ENCODE measurements around the gene CNTROB. TPM values are rescaled to one million over a fixed set of nuclear protein-coding genes. Genes with fewer than 3 reads are reported as not detected.

Gene CNTROB
- total RNA-seq, 1 donor from 2014 or later, result 25.3 TPM

- no peak for DNase-seq (ENCODE audit: low spot score in 2 of 2)
- no peak for FAIRE-seq
These were observed 28.6 kb upstream of the CNTROB start for GRCh38 chr17:7903154-7904103.

- FAIRE-seq (no peak), DNase-seq (ENCODE audit: low spot score in 2 of 2) (no peak)
These were observed 22.9 kb upstream of the CNTROB start for GRCh38 chr17:7909089-7909488.

- FAIRE-seq, result no peak
- no peak for DNase-seq (ENCODE audit: low spot score in 2 of 2)
These were observed 21.7 kb upstream of the CNTROB start for GRCh38 chr17:7910281-7910680.

- DNase-seq (ENCODE audit: low spot score in 2 of 2) (no peak), FAIRE-seq (no peak)
These were observed 21.3 kb upstream of the CNTROB start for GRCh38 chr17:7910711-7911110.

- no peak for DNase-seq (ENCODE audit: low spot score in 2 of 2)
- FAIRE-seq, result no peak
These were observed 20.9 kb upstream of the CNTROB start for GRCh38 chr17:7911116-7911515.

- no peak for FAIRE-seq
- DNase-seq (ENCODE audit: low spot score in 2 of 2), result peak; percentile 67 to 71
These were observed 19.0 kb upstream of the CNTROB start for GRCh38 chr17:7912927-7913524.

- no peak for DNase-seq (ENCODE audit: low spot score in 2 of 2)
- FAIRE-seq, result no peak
These were observed 16.8 kb upstream of the CNTROB start for GRCh38 chr17:7915179-7915610.

GRCh38 chr17:7915611-7916384, 16.2 kb upstream of the CNTROB start, which contains the start of gene RNF227:
TSS of gene RNF227 (minus strand) at chr17:7916289. CDS start at chr17:7916195, 94 bp downstream.
- FAIRE-seq, result no peak
- peak; percentile 78 to 90 for DNase-seq (ENCODE audit: low spot score in 2 of 2)

- no peak for FAIRE-seq
- DNase-seq (ENCODE audit: low spot score in 2 of 2), result no peak
These were observed 15.7 kb upstream of the CNTROB start for GRCh38 chr17:7916385-7916682.

GRCh38 chr17:7916808-7917207, 15.2 kb upstream of the CNTROB start:
- DNase-seq (ENCODE audit: low spot score in 2 of 2) (no peak), FAIRE-seq (no peak)

- FAIRE-seq (no peak), DNase-seq (ENCODE audit: low spot score in 2 of 2) (peak in 1 of 2 donors; percentile 20)
These were observed 9.6 kb upstream of the CNTROB start for GRCh38 chr17:7922269-7922844.

GRCh38 chr17:7922845-7923628, 9.0 kb upstream of the CNTROB start:
- DNase-seq (ENCODE audit: low spot score in 2 of 2) (peak; percentile 73 to 83), FAIRE-seq (no peak)

- FAIRE-seq (no peak), DNase-seq (ENCODE audit: low spot score in 2 of 2) (no peak)
These were observed 4.4 kb upstream of the CNTROB start for GRCh38 chr17:7927596-7927995.

- no peak for FAIRE-seq
- DNase-seq (ENCODE audit: low spot score in 2 of 2), result peak; percentile 71 to 83
These were observed 2.6 kb upstream of the CNTROB start, which contains the start of gene KCNAB3 for GRCh38 chr17:7929158-7930023. TSS of gene KCNAB3 (minus strand) at chr17:7929856. CDS start at chr17:7929435, 421 bp downstream.

GRCh38 chr17:7930841-7931631, 970 bp upstream of the CNTROB start:
- no peak for FAIRE-seq

GRCh38 chr17:7932483-7932891, 481 bp downstream of the CNTROB start:
- DNase-seq (ENCODE audit: low spot score in 2 of 2), result no peak
- FAIRE-seq, result no peak

More at GRCh38 chr17:7930841-7931631, 970 bp upstream of the CNTROB start:
- no peak for DNase-seq (ENCODE audit: low spot score in 2 of 2)

GRCh38 chr17:7932949-7933348, 943 bp downstream of the CNTROB start:
- no peak for FAIRE-seq
- peak in 1 of 2 donors; percentile 63 for DNase-seq (ENCODE audit: low spot score in 2 of 2)

- DNase-seq (ENCODE audit: low spot score in 2 of 2) (no peak), FAIRE-seq (no peak)
These were observed 3.9 kb downstream of the CNTROB start for GRCh38 chr17:7935859-7936258.
